Aorta (tissue), 5 donors: ENCODE data around the gene PRR5. TPM values are rescaled to one million over a fixed set of nuclear protein-coding genes. Genes with fewer than 3 reads are reported as not detected.
A peak's percentile ranks its signal among the peaks of the same experiment; 100 is the strongest.

Experiments used
- ATAC-seq: fragments of 200-7000 bp; cut with Tn5 transposase; one replicate; pipeline ENCODE4 v1.9.1; 2022; ENCODE audit warnings: moderate library complexity; ENCODE audit not compliant: low FRiP score
- DNase-seq, 2 donors: peaks; one replicate each; pipeline ENCODE4 v3.0.0-alpha.2; 2020
- H3K27ac ChIP-seq, 2 donors: one replicate each; pipeline ENCODE4 v1.5.1; 2013; ENCODE audit warnings: low read length in 2 of 2, mild to moderate bottlenecking in 2 of 2, moderate library complexity in 2 of 2, control low read depth in 1 of 2, inconsistent platforms in 1 of 2, low read depth in 1 of 2
- H3K27me3 ChIP-seq, 2 donors: one replicate each; pipeline ENCODE4 v1.6.1; 2013; ENCODE audit warnings: control low read depth in 1 of 2, low read length in 1 of 2, mild to moderate bottlenecking in 1 of 2, moderate library complexity in 1 of 2; ENCODE audit not compliant: insufficient read depth in 2 of 2, control insufficient read depth in 1 of 2
- H3K36me3 ChIP-seq, 2 donors: one replicate each; pipeline ENCODE4 v1.6.1; 2013; ENCODE audit warnings: control low read depth in 1 of 2, low read length in 1 of 2, mild to moderate bottlenecking in 1 of 2; ENCODE audit not compliant: insufficient read depth in 2 of 2, control insufficient read depth in 1 of 2
- H3K4me1 ChIP-seq, 2 donors: one replicate each; pipeline ENCODE4 v1.6.1; 2013; ENCODE audit warnings: low read length in 2 of 2, control low read depth in 1 of 2, mild to moderate bottlenecking in 1 of 2, moderate library complexity in 1 of 2; ENCODE audit not compliant: insufficient read depth in 2 of 2, control insufficient read depth in 1 of 2
- H3K4me3 ChIP-seq, 2 donors: one replicate each; pipeline ENCODE4 v1.5.1; 2013; ENCODE audit warnings: low read length in 2 of 2, control low read depth in 1 of 2, mild to moderate bottlenecking in 1 of 2
- H3K9me3 ChIP-seq: one replicate; pipeline ENCODE4 v1.6.1; 2013; ENCODE audit warnings: mild to moderate bottlenecking, low read length; ENCODE audit not compliant: control insufficient read depth
- WGBS, 2 donors: extraction: QIAGEN DNeasy Blood & Tissue Kit; methylation state at CpG; one replicate each; pipeline ENCODE4 v1.1.7; 2013; 5-methylcytosine and 5-hydroxymethylcytosine counted together
- intact Hi-C, 2 donors: fragments of 100-400 bp; cut with DNase I; formaldehyde crosslinking; loops; one replicate each; pipeline versions ENCODE4 v1.14.2 to v1.15.0; 2022
- polyA plus RNA-seq, 2 donors: library from polyadenylated mRNA; stranded (reverse); fragments of 200-250 nt; gene quantifications; one replicate each; pipeline ENCODE4 v1.2.3, GENCODE V29; 2013
- total RNA-seq, 2 donors: library from RNA; stranded (reverse); fragmentation: NEBNext Ultra II Directional; extraction: Animal tissue kit (Norgen Biotek cat#: 25700); gene quantifications; one replicate each; pipeline ENCODE4 v1.2.1, GENCODE V29; 2021
- donor health status: healthy with polysubstance abuse.
- donor health status: Bipolar disorder and iron deficiency.
- donor health status: DM: no; HTN: no; CAD: no.
- donor health status: DM: no; HTN: no; CAD: no.
- donor health status: DM: yes; HTN: yes; CAD: no.

PRR5 gene
- total and polyA plus RNA-seq, 4 donors, result 1.3 to 15.3 (median 9.9) TPM

GRCh38 chr22:44693756-44694155, 8.2 kb upstream of the PRR5 start:
- no peaks in the 10 kb centered on the region for H3K27me3 ChIP-seq
- no peaks in the 10 kb centered on the region for H3K4me1 ChIP-seq
- no peaks in the 10 kb centered on the region for H3K9me3 ChIP-seq
- DNase-seq (no peak), ATAC-seq (no peak)
- intact Hi-C loops, result no loop called here
- H3K4me3 ChIP-seq, result no peak overlapping the region
- H3K36me3 ChIP-seq, result no peaks in the 10 kb centered on the region
- no peak overlapping the region for H3K27ac ChIP-seq
- 85 to 88% methylated on average over 9 of the region's 9 CpGs for WGBS, 2 donors

GRCh38 chr22:44697423-44698141, 4.4 kb upstream of the PRR5 start:
- Histone ChIP-seq H3K27me3 (no peaks in the 10 kb centered on the region), H3K9me3 (no peaks in the 10 kb centered on the region), H3K27ac (no peak overlapping the region), H3K36me3 (no peaks in the 10 kb centered on the region), H3K4me3 (no peak overlapping the region), H3K4me1 (no peaks in the 10 kb centered on the region)
- intact Hi-C loops, result loop anchor here (2.0 to 5.0 kb wide), 2 partner anchors 37 to 40 kb away; no protein-coding TSS in a partner anchor
- 22 to 31% methylated on average over 22 of the region's 22 CpGs for WGBS, 2 donors
- DNase-seq (peak; percentile 81 to 93), ATAC-seq (peak; percentile 66)

- DNase-seq (no peak), ATAC-seq (no peak)
- Histone ChIP-seq H3K9me3 (no peaks in the 10 kb centered on the region), H3K36me3 (no peaks in the 10 kb centered on the region), H3K27ac (no peak overlapping the region), H3K4me3 (no peak overlapping the region), H3K27me3 (no peaks in the 10 kb centered on the region), H3K4me1 (no peaks in the 10 kb centered on the region)
- WGBS, 2 donors, result 63 to 68% methylated on average over 23 of the region's 23 CpGs
- intact Hi-C loops, result loop anchor here in 1 of 2 donors (5.0 kb wide), 1 partner anchor 39 kb away; no protein-coding TSS in a partner anchor
These were observed 3.2 kb upstream of the PRR5 start for GRCh38 chr22:44698531-44699421.

GRCh38 chr22:44700456-44700855, 1.5 kb upstream of the PRR5 start:
- intact Hi-C loops, result no loop called here
- no peaks in the 10 kb centered on the region for H3K27me3 ChIP-seq
- WGBS, 2 donors, result 90 to 92% methylated on average over 6 of the region's 6 CpGs
- H3K36me3 ChIP-seq, result no peaks in the 10 kb centered on the region
- no peak overlapping the region for H3K27ac ChIP-seq
- no peak overlapping the region for H3K4me3 ChIP-seq
- no peaks in the 10 kb centered on the region for H3K9me3 ChIP-seq
- H3K4me1 ChIP-seq, result no peaks in the 10 kb centered on the region
- ATAC-seq, result no peak
- DNase-seq, result no peak

DNA sequence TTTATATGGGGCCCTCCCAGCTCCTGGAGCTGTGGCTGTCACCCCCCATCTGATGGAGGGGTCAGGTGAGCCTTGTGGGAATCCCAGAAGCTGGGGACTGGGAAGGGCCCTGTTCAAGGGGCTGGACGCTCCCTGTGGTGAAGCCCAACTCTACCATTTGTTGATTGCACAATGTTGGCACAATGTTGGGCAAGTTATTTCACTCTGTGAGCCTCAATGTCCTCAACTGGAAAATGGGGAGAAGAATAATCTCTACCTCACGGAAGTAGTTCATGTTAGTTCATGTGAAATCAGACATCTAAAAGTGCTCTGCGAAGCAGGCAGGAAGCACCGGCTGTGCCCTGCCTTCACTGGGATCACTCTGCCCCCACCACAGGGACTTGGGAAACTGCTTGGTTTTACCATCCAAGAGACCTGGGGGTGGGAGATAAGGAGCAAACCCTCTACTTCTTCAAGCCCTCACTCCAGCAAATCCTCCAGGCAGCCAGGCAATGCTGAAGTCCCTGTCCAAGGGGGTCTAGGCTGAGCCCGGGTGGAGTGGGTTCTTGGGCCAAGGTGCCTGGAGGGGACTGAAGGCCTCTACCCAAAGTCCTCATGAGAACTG, 715 bp upstream of the PRR5 start:
- 74 to 85% methylated on average over 5 of the region's 5 CpGs for WGBS, 2 donors
- intact Hi-C loops, result no loop called here

GRCh38 chr22:44702479-44703198, 635 bp downstream of the PRR5 start:
- Histone ChIP-seq H3K9me3 (no peaks in the 10 kb centered on the region), H3K27me3 (no peaks in the 10 kb centered on the region), H3K36me3 (no peaks in the 10 kb centered on the region), H3K27ac (no peak overlapping the region), H3K4me1 (no peaks in the 10 kb centered on the region), H3K4me3 (no peak overlapping the region)
- intact Hi-C loops, result no loop called here
- DNase-seq (no peak), ATAC-seq (no peak)
- WGBS, 2 donors, result 1 to 3% methylated on average over 37 to 60 of the region's 60 CpGs

More for the DNA sequence above, 715 bp upstream of the PRR5 start:
- H3K4me3 ChIP-seq, result no peak overlapping the region
- no peaks in the 10 kb centered on the region for H3K27me3 ChIP-seq
- DNase-seq (no peak), ATAC-seq (no peak)
- H3K27ac ChIP-seq, result no peak overlapping the region
- no peaks in the 10 kb centered on the region for H3K36me3 ChIP-seq
- no peaks in the 10 kb centered on the region for H3K9me3 ChIP-seq
- H3K4me1 ChIP-seq, result no peaks in the 10 kb centered on the region

DNA sequence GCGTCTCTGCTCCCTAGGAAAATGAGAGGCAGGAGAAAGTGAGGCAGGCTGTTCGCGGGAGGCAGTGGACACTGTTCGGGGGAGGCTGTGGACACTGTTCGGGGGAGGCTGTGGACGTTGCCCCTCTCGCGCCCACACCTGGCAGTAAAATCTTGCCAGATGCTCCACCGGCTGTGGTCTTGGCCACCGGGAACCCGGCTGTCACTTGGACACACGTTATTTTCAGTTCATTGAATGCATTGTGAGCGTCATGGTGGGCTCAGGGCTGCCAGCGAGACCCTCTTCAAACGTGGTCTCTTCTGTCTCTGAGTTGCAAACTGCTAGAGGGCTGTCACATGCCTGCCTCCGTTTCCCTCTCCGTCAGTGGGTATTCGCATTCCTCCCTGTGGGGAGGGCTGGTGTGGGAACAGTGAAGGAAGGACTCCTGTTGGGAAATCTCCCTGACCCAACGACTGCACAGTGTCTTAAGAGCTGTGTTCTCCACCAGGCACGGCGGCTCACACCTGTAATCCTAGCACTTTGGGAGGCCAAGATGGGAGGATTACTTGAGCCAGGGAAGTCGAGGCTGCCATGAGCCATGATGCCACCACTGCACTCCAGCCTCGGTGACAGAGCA, 1.4 kb downstream of the PRR5 start:
- Histone ChIP-seq H3K4me3 (no peak overlapping the region), H3K9me3 (no peaks in the 10 kb centered on the region), H3K27ac (no peak overlapping the region), H3K4me1 (no peaks in the 10 kb centered on the region), H3K27me3 (no peaks in the 10 kb centered on the region), H3K36me3 (no peaks in the 10 kb centered on the region)
- no peak for ATAC-seq
- intact Hi-C loops, result no loop called here
- DNase-seq, result no peak
- 31 to 41% methylated on average over 23 of the region's 23 CpGs for WGBS, 2 donors
